Measurements from ENCODE around the gene GATAD2B.

Gene GATAD2B

DNA sequence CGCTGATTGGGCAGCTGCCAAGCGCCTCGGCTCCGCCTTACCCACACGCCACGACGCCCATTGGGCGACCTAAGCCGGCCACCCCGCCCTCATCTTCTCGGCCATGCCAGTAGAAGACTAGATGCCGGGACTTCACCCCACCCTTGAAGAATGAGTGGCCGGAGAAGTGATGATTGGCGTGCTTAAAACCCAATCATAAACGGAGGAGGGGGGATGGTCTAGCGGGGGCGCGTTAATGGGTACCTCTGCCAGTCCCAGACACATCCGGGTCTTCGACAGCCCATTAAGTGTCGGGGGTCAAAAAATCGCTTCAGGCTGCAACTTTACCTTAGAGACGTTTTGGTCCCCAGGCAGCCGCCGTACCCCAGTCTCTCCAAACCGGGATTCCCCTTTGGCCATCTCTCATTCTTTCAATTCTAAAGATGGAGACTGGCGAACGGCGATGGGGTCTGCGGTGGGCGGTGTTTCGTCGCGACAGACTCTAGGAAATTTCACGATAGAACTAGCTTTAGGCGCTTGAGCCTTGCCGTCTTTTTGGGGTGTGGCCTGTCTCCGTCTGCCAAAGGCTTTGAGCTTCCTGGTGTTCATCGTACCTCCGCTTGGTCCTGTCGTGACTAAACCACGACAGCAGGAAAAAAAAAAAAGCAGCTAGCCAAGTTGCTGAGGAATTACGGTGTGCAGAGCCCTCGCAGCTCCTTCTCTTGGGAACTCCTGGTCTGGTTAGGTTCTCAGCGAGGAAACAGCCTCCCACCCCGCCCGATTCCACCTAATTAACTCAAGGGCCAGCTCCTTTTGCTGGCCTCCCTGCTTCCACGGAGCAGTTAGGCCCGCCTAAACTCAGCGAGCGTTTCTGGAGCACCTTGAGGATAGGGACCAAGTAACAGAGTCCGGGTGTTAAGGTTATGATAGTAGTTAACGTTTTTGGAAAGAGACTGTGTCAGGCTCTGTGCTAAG, at the start of gene GATAD2B:
GATAD2B (minus strand) TSS at position 1 of the 954 bp plus-strand sequence. CDS start 94,625 bp downstream, outside the sequence.
- DNase-seq, result peak; percentile 100

DNA sequence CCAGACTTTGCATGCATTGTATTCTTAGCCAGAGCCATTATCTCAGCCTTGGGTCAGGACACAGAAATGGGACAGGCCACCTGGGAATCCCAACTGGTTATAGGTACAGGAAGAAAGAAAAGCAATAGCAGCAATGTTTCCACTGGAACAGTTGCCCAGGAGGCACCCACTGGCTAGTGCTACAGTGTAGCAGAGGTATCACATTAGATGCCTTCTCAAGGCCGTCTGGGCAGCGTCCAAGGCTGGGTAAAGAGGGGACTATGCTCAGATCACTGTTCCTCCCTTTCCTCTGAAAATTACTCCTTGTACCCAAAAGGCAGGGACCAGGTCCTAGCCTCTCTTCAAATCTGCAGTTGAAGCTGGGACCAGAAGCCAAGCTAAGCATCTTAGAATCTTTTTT, 47.6 kb upstream of the GATAD2B start:
- DNase-seq, result no peak

DNA sequence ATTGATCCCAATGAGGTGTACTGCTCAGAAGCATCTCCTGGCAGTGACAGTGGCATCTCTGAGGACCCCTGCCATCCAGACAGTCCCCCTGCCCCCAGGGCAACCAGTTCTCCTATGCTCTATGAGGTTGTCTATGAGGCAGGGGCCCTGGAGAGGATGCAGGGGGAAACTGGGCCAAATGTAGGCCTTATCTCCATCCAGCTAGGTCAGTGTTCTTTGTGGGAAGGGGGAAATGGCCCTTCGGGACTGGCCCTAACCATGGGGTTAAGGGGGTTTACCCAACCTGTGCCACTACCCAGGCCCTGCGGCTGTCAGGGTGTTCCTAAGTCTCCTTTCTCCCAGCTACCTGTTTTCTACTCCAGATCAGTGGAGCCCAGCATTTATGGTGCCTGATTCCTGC, 46.2 kb upstream of the GATAD2B start:
- no peak for DNase-seq

DNA sequence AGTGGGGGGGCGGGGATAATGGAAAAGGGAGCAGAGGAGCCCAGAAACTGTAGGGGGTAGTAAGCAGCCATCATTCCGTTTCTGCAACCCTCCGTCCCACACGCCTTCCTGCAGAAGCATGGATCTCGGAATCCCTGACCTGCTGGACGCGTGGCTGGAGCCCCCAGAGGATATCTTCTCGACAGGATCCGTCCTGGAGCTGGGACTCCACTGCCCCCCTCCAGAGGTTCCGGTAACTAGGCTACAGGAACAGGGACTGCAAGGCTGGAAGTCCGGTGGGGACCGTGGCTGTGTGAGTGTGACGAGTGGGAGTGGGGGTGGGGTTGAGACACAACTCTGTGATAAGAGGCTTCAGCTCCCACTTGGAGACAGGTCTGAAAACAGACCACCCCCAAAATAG, 45.6 kb upstream of the GATAD2B start:
- DNase-seq, result no peak

DNA sequence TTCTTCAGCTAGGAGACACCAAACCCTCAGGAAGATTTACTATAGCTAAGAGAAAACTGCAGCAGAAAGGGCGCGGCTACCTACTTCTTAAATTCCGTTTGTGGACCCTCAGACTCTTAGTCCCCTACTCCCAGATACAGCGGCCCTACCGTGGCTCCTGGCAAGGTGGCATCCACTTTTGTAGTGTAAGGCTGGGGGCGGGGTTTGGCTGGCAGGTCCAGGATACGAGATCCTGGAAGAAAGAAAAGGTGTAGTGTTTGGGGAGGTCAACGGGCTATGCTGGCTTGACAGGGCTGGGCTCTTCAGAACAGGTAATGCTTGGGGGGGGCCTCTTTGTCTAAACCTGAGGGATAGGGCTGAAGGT, 45.2 kb upstream of the GATAD2B start:
- DNase-seq, result peak; percentile 38

DNA sequence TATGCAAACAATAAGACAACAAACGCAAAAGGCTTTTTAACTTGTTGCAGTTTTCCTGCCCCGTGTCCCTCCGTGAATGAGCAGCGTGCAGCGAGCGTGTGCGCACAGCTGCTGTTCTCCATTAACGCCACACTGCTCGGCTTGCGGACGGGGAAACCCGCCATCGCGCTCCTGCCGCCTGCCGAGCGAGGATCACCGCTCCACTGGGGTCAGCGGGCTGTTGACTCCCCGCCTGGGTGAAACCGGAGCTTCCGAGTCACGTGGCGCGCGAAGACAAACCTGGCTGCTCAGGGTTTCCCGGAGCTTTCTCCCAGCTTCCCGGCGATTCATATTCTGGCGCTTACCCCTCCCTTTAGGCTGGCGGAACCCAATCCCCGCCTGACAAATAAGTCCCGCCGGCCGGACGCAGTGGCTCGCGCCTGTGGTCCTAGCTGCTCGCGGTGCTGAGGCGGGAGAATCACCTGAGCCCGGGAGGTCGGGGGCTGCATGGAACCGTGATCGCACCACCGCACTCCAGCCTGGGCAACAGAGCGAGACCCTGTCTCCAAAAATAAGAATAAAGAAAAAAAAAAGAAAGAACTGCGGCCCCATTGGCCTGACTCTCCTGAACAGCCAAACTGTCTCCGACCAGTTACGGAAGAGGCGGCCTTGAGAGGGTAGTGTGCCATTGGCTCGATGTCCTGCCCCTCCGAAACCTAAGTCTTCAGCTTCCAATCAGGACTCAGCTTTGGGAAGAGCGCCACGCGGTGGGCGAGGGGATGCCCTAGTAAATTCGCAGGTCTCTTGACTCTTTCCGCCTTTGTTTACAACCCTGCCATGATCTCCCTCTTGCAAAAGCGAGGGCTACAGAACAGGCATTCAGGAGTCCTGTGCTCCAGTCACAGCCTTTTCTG, 44.6 kb upstream of the GATAD2B start, which contains the start of gene CREB3L4:
CREB3L4 (plus strand) TSS at position 796 of the 893 bp plus-strand sequence. CDS start 624 bp downstream, outside the sequence.
- peak; percentile 97 for DNase-seq

DNA sequence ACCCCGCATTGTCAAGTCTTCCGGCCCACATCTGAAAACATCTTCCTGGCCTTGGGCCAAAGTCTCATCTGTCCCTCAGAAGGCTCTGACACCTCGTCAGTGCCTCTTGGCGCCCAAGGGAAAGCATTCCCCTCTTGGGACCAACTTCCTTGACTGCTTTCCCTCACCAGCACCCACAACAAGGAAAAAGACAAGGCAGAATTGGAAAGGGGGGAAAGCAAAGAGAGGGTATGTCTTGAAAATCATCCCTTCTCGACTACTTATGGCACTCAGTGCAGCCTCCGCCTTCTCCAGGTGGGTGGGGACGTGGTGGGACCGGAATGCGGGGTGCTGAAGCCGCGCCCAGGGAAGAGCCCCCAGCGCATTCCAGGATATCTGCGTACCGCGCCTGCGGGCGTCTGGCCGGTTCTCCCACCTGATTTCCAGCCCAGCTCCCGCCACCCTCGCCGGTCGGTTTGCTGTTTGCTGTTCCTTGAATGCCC, 41.1 kb upstream of the GATAD2B start:
- peak; percentile 40 for DNase-seq

DNA sequence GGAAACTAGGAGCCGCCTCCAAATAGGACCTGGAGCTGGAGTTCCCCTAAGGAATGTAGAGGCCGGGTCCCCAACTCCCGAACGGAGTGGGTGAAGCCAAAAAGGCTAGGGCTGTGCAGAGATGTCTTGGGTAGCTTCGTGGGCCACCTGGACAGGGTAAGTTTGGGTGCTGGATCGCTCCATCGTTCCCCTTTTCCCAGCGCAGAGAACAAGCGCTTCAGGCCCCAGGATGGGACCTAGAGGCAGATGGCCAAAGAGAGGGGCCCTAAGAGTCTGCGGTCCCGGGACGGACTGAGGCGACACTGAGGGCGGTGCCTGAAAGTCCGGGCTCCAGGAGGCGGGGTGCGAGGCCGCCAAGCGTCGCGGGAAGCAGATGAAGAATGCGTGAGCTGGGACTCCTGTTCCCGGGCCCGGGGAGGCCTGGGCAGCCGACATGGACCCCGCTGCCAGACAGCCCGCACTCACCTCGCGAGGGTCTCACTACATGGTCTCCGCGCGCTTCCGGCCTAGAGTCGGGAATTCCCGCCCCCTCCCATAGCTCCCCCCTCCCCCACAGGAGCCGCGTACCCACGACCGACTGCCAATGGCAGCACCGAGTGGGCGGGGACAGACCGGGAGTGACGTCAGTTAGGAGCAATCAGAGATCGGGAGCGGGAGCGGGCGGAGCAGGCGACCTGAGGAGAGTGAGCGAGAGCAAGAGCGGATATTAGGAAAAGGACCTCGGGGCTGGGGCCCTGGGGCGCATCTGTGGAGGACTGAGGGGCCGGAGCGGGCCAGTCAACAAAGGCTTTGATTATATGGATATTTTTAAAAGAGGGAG, 40.5 kb upstream of the GATAD2B start, which contains the start of gene SLC39A1:
SLC39A1 (minus strand) TSS at position 508 of the 820 bp plus-strand sequence. CDS start 822 bp downstream, outside the sequence.
- peak; percentile 97 for DNase-seq

DNA sequence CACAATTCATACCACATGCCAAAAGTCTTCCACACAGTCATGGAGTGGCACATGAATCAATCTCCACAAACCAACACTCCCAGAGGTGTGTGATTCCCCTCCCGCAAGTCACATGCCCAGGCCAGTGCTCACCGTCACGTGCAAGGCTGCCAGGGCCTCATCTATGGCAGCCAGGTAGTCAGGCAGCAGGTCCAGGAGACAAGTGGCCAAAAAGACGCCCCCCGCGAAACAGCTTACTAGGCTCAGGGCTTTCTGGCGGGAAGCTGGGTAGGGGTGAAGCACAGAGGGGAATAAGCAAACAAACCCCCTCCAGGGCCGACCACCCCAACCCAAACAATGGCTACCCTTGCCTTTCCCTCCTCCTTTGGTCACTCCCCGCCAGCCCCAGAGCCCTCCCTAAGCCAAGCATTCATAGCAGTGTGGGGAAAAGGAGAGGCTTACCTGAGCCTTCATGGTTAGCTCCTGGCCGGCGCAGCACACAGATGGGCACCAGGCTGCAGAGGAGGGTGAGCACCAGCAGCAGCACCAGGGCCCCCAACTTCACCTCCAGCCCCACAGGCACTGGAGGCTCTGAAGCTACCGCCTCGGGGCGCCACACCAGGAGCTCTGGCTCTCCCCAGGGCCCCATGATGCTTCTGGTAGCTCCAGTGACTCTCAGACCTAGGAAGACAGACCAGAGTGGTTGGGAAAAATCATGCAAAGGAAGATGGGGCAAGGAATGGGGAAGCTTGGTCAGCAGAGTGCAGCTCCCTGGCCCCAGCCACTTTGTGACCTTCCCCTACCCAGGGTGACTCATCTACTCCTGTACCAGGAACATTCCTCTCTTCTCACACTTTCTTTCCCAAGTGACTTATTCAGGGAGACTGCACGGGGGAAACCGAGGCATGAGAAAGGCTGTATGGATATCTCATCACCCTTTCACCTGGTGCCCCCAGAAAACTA, 39.6 kb upstream of the GATAD2B start:
- DNase-seq, result no peak

DNA sequence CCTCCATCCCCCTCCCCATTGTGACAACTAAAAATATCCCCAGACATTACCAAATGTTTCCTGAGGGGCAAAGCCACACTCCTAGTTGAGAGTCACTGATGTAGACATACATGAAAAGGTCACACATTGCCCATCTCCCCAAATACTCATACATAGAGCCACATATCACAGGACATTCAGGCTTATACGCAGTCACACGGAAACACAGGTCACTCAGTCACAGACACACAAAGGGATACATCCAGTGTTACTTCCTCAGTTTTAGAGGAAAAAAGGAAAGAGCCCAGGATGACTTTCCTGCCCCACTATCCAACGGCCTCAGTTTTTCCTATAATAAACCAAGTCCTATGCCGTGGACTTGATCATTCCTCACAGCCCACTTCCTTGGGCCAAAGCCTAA, 38.6 kb upstream of the GATAD2B start:
- DNase-seq, result no peak

DNA sequence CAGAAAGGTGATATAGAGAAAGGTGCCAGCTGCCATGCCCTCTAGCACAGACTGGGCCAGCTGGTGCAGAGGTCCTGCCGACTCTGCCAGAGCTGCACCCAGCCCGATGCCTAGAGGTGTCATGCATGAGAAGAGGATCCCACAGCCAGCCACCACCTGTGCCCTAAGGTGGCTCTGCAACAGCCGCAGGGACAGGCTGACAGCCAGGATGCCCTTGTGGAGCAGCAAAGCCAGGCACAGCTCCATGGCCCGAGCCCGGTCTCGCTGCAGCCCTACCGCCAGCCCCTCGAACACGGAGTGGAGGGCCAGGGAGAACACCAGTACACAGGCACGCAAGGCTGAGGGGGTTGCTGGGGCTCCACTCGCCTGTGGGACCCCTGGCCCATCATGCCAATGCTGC, 37.4 kb upstream of the GATAD2B start:
- DNase-seq, result no peak

DNA sequence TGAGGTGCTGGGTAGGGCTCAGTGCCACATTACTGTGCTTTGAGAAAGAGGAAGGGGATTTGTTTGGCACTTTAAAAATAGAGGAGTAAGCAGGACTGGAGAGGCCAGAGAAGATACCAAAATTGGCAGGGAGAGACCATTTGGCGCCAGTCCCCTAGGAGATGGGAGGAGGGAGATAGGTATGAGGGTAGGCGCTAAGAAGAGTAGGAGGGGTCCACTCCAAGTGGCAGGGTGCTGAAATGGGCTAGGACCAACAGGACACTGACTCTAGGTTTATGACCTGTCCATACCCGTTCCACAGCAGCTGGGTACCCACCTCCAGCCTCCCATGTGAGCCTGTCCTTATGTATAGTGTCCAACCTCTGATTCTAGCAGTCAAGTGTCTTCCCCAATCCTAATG, 36.7 kb upstream of the GATAD2B start:
- no peak for DNase-seq

DNA sequence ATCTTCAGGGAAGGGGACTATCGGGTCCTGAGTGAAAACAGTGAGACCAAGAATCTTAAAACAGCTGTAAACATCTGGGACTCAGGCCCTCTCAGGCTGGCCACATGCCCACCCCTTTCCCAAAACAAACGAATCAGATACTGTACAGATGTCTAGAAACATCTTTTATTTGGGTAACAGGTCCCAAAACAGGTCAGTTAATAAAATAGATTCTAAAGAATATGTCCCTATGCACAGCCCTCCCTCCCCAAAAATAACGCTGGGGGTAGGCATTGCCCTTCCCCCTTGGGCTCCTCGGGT, 36.1 kb upstream of the GATAD2B start:
- no peak for DNase-seq

DNA sequence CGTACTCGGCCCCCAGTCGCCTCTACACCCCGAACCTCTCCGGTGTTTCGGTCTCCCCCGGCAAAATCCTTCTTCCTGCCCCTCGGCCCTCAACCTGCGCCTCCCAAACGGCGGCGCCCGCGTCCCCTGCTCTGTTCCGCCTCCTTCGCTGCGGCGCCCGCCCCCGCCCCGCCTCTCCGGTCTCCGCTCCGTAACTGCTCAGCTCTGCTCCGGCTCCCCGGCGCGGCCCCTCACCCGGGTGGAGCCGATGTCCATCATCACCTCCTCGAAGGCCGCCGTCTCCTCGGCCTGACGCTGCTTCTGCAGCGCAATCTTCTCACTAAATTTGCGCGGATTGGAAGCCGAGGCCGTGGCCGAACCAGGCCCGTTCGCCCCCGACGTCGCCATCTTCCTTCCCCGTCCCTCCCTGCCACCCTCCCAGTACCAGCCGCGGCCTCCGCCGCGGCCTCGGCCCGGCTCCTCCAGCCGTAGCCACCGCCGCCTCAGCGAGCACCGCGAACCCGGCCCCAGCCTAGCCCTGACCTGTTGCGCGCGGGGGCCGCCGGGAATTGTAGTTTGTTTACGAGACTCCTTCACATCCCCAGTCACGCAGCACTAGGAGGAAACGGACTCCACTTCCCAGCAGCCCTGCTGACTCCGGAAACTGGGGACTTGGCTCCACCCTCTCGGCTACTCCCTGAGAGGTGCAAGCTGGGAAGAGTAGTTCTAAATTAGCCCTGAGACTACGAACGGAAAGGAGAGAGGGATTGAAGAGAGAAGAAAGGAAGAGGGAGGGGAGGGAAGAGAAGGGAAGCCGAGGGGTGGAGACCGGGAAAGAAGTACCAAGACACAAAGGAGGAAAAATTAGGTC, 35.6 kb upstream of the GATAD2B start, which contains the start of gene CRTC2:
CRTC2 (minus strand) TSS at position 502 of the 850 bp plus-strand sequence; CDS start at position 387, 115 bp downstream.
- DNase-seq, result peak; percentile 98

DNA sequence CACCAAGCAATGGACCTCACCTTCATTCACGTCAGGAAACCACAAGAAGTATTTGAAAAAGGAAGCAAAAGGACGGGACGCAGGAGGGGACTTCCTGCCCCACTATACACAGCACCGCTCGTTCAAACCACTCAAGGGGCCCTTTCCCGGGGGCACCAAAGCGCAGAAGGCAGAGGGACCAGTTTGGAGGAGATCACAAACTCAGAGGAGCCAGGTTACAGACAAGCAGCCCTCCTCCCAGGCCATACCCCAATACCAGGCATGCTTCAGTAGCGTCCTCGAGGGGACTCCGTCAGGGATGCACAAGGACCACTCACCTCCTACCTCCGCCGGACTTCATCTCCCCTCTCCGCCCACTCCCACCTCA, 35.0 kb upstream of the GATAD2B start:
- DNase-seq, result no peak

DNA sequence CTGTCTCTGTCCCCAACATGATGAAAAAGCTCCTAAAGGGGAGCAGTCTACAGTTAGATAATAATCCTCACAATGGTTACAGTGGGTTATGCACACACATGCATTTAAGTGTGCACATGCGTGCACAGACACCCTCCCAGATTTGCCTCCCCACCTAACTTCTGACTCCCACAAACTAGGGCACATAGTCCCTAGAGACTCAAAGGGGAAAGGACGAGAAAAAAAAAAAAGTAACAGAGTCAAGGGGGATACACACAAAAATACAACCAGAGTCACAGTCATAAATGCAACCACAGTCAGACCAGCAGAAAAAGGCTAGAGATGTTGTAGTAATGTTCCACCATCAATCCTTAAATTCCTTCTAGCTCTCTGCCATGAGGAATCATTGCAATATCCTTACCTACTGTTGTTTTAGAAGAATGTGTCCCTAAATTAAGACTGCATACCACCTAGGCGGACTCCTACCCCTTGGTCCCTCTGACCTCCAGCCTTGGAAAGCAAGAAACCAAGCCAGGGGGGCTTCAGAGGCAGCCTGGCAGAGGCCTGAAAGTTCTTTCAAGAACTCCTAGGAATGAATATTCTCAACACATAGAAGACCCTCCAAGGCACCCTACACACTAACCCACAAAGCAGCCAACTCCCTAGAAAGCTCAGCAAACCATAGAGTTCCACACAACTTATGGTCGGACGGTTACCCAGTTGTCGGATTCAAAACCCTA, 34.4 kb upstream of the GATAD2B start:
- no peak for DNase-seq

DNA sequence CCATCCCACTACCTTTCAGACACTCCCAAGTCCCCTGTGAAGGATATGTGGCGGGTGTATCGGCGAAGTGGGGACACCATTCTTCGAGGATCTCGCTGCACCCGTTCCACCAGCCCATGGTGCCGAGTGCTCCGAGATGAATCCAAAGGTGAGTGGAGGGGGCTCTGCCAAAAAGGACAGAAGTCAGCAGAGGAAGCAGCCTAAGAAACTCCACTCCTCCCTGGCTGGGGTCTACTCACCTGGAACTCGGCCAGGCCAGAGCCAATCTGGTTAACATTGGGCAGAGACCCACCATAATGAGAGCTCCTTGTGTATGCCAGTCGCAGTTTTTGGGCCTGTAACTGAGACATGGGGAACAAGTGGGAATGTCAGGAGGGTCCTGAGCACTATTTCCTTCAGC, 32.1 kb upstream of the GATAD2B start:
- DNase-seq, result no peak

DNA sequence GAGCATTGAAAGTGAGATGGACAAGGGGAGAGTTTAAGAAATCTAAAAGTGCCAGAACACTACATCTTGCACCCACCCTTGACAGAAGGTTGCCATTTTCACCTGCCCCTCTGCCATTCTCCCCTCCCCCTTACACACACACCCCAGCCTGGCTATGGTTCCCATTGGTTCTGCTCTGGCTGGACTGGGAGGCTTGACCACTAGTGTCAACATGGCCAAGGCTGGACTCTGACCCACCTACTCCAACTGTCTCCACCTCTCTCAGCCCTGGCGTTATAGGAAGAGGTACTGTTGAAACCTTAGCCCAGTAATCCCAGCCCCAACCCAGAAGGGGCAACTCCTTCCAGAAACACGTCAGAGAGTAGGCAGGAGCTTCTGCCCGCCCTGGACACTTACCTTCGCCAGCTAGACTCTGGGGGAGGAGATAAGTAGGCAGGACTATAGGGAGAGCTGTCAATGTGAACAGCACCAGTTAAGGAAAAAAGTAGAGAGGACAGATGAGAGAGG, 31.1 kb upstream of the GATAD2B start:
- no peak for DNase-seq

DNA sequence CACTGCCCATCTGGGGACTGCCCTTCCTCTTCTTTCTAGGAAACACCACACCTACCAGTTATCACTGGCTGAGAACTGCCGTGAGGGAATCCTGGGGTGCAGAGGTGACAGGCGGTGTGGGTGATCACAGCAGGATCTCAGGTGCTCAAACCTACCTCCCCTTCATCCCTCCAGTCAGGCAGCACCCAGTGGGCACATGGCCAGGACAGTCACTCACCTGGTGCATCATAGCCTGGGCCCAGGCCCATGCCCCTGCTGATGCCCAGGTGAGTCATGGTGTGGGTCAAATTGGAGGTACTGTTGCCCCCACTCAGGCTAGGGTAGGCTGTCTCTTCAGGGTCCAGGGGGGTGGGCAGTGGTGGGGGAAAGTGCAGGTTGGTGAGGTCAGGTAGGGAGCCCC, 29.0 kb upstream of the GATAD2B start:
- no peak for DNase-seq
